ENCODE results near the gene MRC1. TPM values are rescaled to one million over a fixed set of nuclear protein-coding genes. Genes with fewer than 3 reads are reported as not detected.

The MRC1 gene
- polyA plus RNA-seq, 4 donors: 8.7 to 23.6 (median 12.5) TPM

DNA sequence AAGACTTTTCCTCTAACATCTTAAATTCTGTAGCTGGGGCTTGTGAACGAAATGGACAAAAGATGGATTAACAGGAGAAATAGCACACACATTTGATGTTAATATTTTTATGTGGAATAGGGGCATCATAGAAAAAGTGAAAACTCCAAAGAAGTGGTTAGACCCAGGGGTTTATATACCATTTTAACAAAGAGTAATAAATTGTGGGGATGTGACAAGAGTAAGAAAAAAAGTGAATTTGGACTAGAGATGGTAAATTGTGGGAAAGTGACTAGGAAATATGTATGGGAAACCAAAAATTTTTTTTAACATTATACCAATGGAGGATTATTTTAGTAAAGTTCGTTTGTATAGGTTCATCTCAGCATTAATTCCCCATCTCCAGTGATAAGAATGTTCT lies 150.7 kb downstream of the MRC1 start:
- DNase-seq (ENCODE audit: low read depth in 4 of 4, low spot score in 3 of 4): no peak

Other genes starting within 250 kb of the MRC1 start
- 10 to 100 TPM in 3 of 4 donors, 1 to 10 TPM in 1; 2.3 to 19.3 (median 14.9) TPM for gene HACD1, start 192.0 kb upstream of the MRC1 start, polyA plus RNA-seq (ENCODE audit: insufficient read length in 4 of 4)
- gene STAM, start 165.2 kb upstream of the MRC1 start, polyA plus RNA-seq (ENCODE audit: insufficient read length in 4 of 4): 10 to 100 TPM; 26.3 to 37.0 (median 32.1) TPM
- gene TMEM236, start 57.1 kb upstream of the MRC1 start, polyA plus RNA-seq (ENCODE audit: insufficient read length in 4 of 4): under 1 TPM; 0.16 to 0.50 (median 0.30) TPM
- not detected for gene SLC39A12, start 142.6 kb downstream of the MRC1 start, polyA plus RNA-seq (ENCODE audit: insufficient read length in 4 of 4)

All from left renal pelvis (tissue), 4 donors.